HEK293 (cell line): ENCODE results near the gene AKT3.

Experiments
- CTCF ChIA-PET: fragments of 350-600 bp; formaldehyde crosslinking; extraction: SDS; loops from one replicate; lab custom pipeline; 2021; ENCODE audit warnings: antibody characterized with exemption; lab: Yijun Ruan, JAX
- POLR2A ChIA-PET: fragments of 300-600 bp; formaldehyde crosslinking; extraction: SDS; loops from one replicate; lab custom pipeline; 2020; ENCODE audit warnings: antibody characterized with exemption, inconsistent platforms; lab: Yijun Ruan, JAX
- H3K27ac ChIP-seq: fragments of 200-500 bp; sonication (Bioruptor generic); 2 replicates; pipeline ENCODE4 v1.5.1; 2014; ENCODE audit warnings: low read depth, low read length, control low read depth, inconsistent platforms; ENCODE audit errors: extremely low read depth
- H3K36me3 ChIP-seq, 2 experiments: fragments of 200-500 bp in 1 of 2; sonication (Bioruptor generic) in 1 of 2; 1 replicate in 1 of 2; 2 replicates in 1 of 2; pipeline ENCODE4 v1.5.1; 2014 to 2017; ENCODE audit warnings: inconsistent platforms in 2 of 2, low read length in 2 of 2; ENCODE audit not compliant: control insufficient read depth in 2 of 2, insufficient read depth in 1 of 2
- H3K4me1 ChIP-seq: fragments of 200-500 bp; sonication (Bioruptor generic); 2 replicates; pipeline ENCODE4 v1.5.1; 2014; ENCODE audit warnings: mild to moderate bottlenecking, low read length, inconsistent platforms; ENCODE audit not compliant: control insufficient read depth, insufficient read depth
- H3K4me3 ChIP-seq: 2 replicates; pipeline ENCODE4 v1.5.1; 2011; ENCODE audit warnings: low read depth, mild to moderate bottlenecking, control low read depth, low read length, moderate library complexity
- H3K9me3 ChIP-seq: fragments of 200-500 bp; sonication (Bioruptor generic); 2 replicates; pipeline ENCODE4 v1.5.1; 2014; ENCODE audit warnings: low read depth, low read length, inconsistent platforms; ENCODE audit not compliant: control insufficient read depth, insufficient read depth
- HOXA7 ChIP-seq: sonication (generic); formaldehyde crosslinking; IDR thresholded peaks from 2 replicates; pipeline ENCODE4 v1.8.1; 2022; ENCODE audit warnings: missing genetic modification reagents, borderline replicate concordance
- KLF10 ChIP-seq: fragments of 450-650 bp; IDR thresholded peaks from 2 replicates; pipeline ENCODE4 v1.5.1; 2018; ENCODE audit warnings: missing biosample characterization, mild to moderate bottlenecking, missing genetic modification characterization
- ZBTB8A ChIP-seq: fragments of 450-650 bp; formaldehyde crosslinking; IDR thresholded peaks from 2 replicates; pipeline ENCODE4 v1.5.1; 2016; ENCODE audit warnings: missing biosample characterization, missing genetic modification characterization
- ZNF10 ChIP-seq: fragments of 450-650 bp; formaldehyde crosslinking; IDR thresholded peaks from 2 replicates; pipeline ENCODE4 v1.5.1; 2017; ENCODE audit warnings: missing biosample characterization, missing genetic modification characterization
- ZNF2 ChIP-seq: fragments of 450-650 bp; formaldehyde crosslinking; IDR thresholded peaks from 2 replicates; pipeline ENCODE4 v1.5.1; 2016; ENCODE audit warnings: missing biosample characterization, missing genetic modification characterization
- ZNF302 ChIP-seq: fragments of 450-650 bp; formaldehyde crosslinking; IDR thresholded peaks from 2 replicates; pipeline ENCODE4 v1.5.1; 2016; ENCODE audit warnings: missing biosample characterization, missing genetic modification characterization, low read depth
- ZNF544 ChIP-seq: fragments of 450-650 bp; formaldehyde crosslinking; IDR thresholded peaks from 2 replicates; pipeline ENCODE4 v1.5.0; 2017; ENCODE audit warnings: missing biosample characterization, missing genetic modification characterization
- ZNF621 ChIP-seq: fragments of 450-650 bp; formaldehyde crosslinking; IDR thresholded peaks from 2 replicates; pipeline ENCODE4 v1.5.1; 2017; ENCODE audit warnings: missing biosample characterization, missing genetic modification characterization
- ZNF629 ChIP-seq: fragments of 450-650 bp; formaldehyde crosslinking; IDR thresholded peaks from 2 replicates; pipeline ENCODE4 v1.5.1; 2017; ENCODE audit warnings: missing biosample characterization, missing genetic modification characterization
- ZNF660 ChIP-seq: fragments of 450-650 bp; IDR thresholded peaks from 2 replicates; pipeline ENCODE4 v1.5.1; 2018; ENCODE audit warnings: missing biosample characterization, mild to moderate bottlenecking, missing genetic modification characterization
- ZNF776 ChIP-seq: fragments of 450-650 bp; formaldehyde crosslinking; IDR thresholded peaks from 2 replicates; pipeline ENCODE4 v1.5.0; 2017; ENCODE audit warnings: missing biosample characterization, missing genetic modification characterization, borderline replicate concordance
- TF ChIP-seq, protein P1 (sequence below): fragments of 450-650 bp; formaldehyde crosslinking; IDR thresholded peaks from 2 replicates; pipeline ENCODE4 v1.5.1; 2017; ENCODE audit warnings: missing biosample characterization, missing genetic modification characterization
- TF ChIP-seq, protein P2 (sequence below): fragments of 450-650 bp; IDR thresholded peaks from 2 replicates; pipeline ENCODE4 v1.5.1; 2018; ENCODE audit warnings: missing biosample characterization, missing genetic modification characterization
- TF ChIP-seq, protein P3 (sequence below): fragments of 450-650 bp; formaldehyde crosslinking; IDR thresholded peaks from 2 replicates; pipeline ENCODE4 v1.5.1; 2016; ENCODE audit warnings: missing biosample characterization, missing genetic modification characterization, low read depth
- TF ChIP-seq, protein P4 (sequence below): fragments of 450-650 bp; formaldehyde crosslinking; IDR thresholded peaks from 2 replicates; pipeline ENCODE4; 2016; ENCODE audit warnings: missing biosample characterization, missing genetic modification characterization
- TF ChIP-seq, protein P5 (sequence below): fragments of 450-650 bp; formaldehyde crosslinking; IDR thresholded peaks from 2 replicates; pipeline ENCODE4 v1.5.1; 2016; ENCODE audit warnings: missing biosample characterization, missing genetic modification characterization
- TF ChIP-seq, protein P6 (sequence below): fragments of 450-650 bp; formaldehyde crosslinking; IDR thresholded peaks from 2 replicates; pipeline ENCODE4 v1.5.1; 2016; ENCODE audit warnings: missing biosample characterization, missing genetic modification characterization

The AKT3 gene

DNA sequence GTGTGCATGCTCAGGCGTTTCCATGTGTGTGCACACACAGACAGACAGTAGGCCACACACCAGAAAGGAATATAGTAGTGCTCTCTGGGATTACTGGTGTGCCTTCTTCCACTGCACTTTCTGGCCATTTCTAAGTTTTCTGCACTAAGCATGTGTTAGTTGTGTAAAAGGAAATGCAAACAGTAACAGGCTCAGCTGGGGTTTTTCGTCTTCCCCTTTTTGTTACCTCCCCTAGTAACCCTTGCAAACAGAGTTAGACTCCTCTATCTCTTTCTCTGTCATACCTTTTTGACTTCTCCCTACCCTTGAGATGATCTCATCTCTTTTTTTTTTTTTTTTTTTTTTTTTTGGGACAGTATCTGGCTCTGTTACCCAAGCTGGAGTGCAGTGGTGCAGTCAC lies 398.0 kb downstream of the AKT3 start:
- TF ChIP-seq ZNF776 (no peak), ZNF621 (no peak), HOXA7 (no peak), ZNF10 (tag by site-specific recombination) (no peak), ZNF544 (tag by site-specific recombination) (no peak), KLF10 (tag by site-specific recombination) (no peak), ZBTB8A (tag by site-specific recombination) (no peak), ZNF660 (tag by site-specific recombination) (no peak), ZNF302 (tag by site-specific recombination) (no peak), ZNF629 (tag by site-specific recombination) (no peak), ZNF2 (no peak)
- TF ChIP-seq, protein P1, sequence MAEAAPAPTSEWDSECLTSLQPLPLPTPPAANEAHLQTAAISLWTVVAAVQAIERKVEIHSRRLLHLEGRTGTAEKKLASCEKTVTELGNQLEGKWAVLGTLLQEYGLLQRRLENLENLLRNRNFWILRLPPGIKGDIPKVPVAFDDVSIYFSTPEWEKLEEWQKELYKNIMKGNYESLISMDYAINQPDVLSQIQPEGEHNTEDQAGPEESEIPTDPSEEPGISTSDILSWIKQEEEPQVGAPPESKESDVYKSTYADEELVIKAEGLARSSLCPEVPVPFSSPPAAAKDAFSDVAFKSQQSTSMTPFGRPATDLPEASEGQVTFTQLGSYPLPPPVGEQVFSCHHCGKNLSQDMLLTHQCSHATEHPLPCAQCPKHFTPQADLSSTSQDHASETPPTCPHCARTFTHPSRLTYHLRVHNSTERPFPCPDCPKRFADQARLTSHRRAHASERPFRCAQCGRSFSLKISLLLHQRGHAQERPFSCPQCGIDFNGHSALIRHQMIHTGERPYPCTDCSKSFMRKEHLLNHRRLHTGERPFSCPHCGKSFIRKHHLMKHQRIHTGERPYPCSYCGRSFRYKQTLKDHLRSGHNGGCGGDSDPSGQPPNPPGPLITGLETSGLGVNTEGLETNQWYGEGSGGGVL (tag by site-specific recombination): no peak
- TF ChIP-seq, protein P2, sequence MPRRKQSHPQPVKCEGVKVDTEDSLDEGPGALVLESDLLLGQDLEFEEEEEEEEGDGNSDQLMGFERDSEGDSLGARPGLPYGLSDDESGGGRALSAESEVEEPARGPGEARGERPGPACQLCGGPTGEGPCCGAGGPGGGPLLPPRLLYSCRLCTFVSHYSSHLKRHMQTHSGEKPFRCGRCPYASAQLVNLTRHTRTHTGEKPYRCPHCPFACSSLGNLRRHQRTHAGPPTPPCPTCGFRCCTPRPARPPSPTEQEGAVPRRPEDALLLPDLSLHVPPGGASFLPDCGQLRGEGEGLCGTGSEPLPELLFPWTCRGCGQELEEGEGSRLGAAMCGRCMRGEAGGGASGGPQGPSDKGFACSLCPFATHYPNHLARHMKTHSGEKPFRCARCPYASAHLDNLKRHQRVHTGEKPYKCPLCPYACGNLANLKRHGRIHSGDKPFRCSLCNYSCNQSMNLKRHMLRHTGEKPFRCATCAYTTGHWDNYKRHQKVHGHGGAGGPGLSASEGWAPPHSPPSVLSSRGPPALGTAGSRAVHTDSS (tag by site-specific recombination): no peak
- TF ChIP-seq, protein P3, sequence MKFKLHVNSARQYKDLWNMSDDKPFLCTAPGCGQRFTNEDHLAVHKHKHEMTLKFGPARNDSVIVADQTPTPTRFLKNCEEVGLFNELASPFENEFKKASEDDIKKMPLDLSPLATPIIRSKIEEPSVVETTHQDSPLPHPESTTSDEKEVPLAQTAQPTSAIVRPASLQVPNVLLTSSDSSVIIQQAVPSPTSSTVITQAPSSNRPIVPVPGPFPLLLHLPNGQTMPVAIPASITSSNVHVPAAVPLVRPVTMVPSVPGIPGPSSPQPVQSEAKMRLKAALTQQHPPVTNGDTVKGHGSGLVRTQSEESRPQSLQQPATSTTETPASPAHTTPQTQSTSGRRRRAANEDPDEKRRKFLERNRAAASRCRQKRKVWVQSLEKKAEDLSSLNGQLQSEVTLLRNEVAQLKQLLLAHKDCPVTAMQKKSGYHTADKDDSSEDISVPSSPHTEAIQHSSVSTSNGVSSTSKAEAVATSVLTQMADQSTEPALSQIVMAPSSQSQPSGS (tag by site-specific recombination): no peak
- TF ChIP-seq, protein P4, sequence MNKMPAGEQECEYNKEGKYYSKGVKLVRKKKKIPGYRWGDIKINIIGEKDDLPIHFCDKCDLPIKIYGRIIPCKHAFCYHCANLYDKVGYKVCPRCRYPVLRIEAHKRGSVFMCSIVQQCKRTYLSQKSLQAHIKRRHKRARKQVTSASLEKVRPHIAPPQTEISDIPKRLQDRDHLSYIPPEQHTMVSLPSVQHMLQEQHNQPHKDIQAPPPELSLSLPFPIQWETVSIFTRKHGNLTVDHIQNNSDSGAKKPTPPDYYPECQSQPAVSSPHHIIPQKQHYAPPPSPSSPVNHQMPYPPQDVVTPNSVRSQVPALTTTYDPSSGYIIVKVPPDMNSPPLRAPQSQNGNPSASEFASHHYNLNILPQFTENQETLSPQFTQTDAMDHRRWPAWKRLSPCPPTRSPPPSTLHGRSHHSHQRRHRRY (tag by site-specific recombination): no peak
- TF ChIP-seq, protein P5, sequence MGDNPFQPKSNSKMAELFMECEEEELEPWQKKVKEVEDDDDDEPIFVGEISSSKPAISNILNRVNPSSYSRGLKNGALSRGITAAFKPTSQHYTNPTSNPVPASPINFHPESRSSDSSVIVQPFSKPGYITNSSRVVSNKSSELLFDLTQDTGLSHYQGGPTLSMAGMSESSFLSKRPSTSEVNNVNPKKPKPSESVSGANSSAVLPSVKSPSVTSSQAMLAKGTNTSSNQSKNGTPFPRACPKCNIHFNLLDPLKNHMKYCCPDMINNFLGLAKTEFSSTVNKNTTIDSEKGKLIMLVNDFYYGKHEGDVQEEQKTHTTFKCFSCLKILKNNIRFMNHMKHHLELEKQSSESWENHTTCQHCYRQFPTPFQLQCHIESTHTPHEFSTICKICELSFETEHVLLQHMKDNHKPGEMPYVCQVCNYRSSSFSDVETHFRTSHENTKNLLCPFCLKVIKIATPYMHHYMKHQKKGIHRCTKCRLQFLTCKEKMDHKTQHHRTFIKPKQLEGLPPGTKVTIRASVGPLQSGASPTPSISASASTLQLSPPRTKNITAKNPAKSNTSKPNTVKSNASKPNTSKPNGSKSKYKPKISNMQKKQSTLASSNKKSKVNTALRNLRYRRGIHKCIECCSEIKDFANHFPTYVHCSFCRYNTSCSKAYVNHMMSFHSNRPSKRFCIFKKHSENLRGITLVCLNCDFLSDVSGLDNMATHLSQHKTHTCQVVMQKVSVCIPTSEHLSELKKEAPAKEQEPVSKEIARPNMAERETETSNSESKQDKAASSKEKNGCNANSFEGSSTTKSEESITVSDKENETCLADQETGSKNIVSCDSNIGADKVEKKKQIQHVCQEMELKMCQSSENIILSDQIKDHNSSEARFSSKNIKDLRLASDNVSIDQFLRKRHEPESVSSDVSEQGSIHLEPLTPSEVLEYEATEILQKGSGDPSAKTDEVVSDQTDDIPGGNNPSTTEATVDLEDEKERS: no peak
- TF ChIP-seq, protein P6, sequence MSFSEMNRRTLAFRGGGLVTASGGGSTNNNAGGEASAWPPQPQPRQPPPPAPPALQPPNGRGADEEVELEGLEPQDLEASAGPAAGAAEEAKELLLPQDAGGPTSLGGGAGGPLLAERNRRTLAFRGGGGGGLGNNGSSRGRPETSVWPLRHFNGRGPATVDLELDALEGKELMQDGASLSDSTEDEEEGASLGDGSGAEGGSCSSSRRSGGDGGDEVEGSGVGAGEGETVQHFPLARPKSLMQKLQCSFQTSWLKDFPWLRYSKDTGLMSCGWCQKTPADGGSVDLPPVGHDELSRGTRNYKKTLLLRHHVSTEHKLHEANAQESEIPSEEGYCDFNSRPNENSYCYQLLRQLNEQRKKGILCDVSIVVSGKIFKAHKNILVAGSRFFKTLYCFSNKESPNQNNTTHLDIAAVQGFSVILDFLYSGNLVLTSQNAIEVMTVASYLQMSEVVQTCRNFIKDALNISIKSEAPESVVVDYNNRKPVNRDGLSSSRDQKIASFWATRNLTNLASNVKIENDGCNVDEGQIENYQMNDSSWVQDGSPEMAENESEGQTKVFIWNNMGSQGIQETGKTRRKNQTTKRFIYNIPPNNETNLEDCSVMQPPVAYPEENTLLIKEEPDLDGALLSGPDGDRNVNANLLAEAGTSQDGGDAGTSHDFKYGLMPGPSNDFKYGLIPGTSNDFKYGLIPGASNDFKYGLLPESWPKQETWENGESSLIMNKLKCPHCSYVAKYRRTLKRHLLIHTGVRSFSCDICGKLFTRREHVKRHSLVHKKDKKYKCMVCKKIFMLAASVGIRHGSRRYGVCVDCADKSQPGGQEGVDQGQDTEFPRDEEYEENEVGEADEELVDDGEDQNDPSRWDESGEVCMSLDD (tag by site-specific recombination): no peak
- Histone ChIP-seq H3K4me3 (no peak overlapping the region), H3K4me1 (no peaks in the 10 kb centered on the region), H3K27ac (no peak overlapping the region), H3K9me3 (no peaks in the 10 kb centered on the region), H3K36me3 (no peaks in the 10 kb centered on the region)
- POLR2A ChIA-PET: no interaction called here
- CTCF ChIA-PET: interaction anchor here (0.6 kb wide), 1 partner anchor 234 kb away, joined by 3 read pairs; no protein-coding TSS in a partner anchor
